Sigmoid colon (tissue), 7 donors: ENCODE data around the gene HERC4. TPM values are rescaled to one million over a fixed set of nuclear protein-coding genes. Genes with fewer than 3 reads are reported as not detected.

ENCODE experiments used
- DNase-seq: peaks from one replicate; pipeline ENCODE4 v3.0.0-alpha.2; 2019
- H3K27ac ChIP-seq, 4 donors: fragments of 200-600 bp; sonication (generic); one replicate each; pipeline ENCODE4 v1.5.1; 2016 to 2019; ENCODE audit warnings: mild to moderate bottlenecking in 1 of 4
- H3K27me3 ChIP-seq, 3 donors: fragments of 200-600 bp; sonication (generic); one replicate each; pipeline ENCODE4 v1.5.1; 2019; ENCODE audit warnings: mild to moderate bottlenecking in 1 of 3
- H3K36me3 ChIP-seq, 4 donors: fragments of 200-600 bp; sonication (generic); one replicate each; pipeline ENCODE4 v1.5.1; 2016 to 2019
- H3K4me1 ChIP-seq, 4 donors: fragments of 200-600 bp; sonication (generic); one replicate each; pipeline ENCODE4 v1.5.1; 2017 to 2019
- H3K4me3 ChIP-seq, 4 donors: fragments of 200-600 bp; sonication (generic); one replicate each; pipeline ENCODE4 v1.5.1; 2017 to 2019; ENCODE audit warnings: mild to moderate bottlenecking in 2 of 4, moderate library complexity in 1 of 4
- H3K9me3 ChIP-seq, 4 donors: fragments of 200-600 bp in 3 of 4; sonication (generic) in 3 of 4; one replicate each; pipeline versions ENCODE4 v1.5.1 to v1.6.1; 2013 to 2019
- CTCF ChIP-seq, 4 experiments: fragments of 450-650 bp in 3 of 4; fragments of 200-600 bp in 1 of 4; IDR thresholded peaks; one replicate each; pipeline ENCODE4 v1.5.1; 2016 to 2019; ENCODE audit warnings: antibody characterized with exemption in 4 of 4, mild to moderate bottlenecking in 3 of 4, moderate library complexity in 2 of 4
- EP300 ChIP-seq, 4 donors: sonication (generic); formaldehyde crosslinking; IDR thresholded peaks; one replicate each; pipeline ENCODE4 v1.6.1; 2017; ENCODE audit warnings: antibody characterized with exemption in 4 of 4
- POLR2A ChIP-seq, 2 donors: fragments of 450-650 bp; IDR thresholded peaks; one replicate each; pipeline ENCODE4 v1.6.1; 2016; ENCODE audit warnings: antibody characterized with exemption in 2 of 2, mild to moderate bottlenecking in 2 of 2, moderate library complexity in 2 of 2
- POLR2AphosphoS5 ChIP-seq, 4 donors: sonication (generic); formaldehyde crosslinking; IDR thresholded peaks; one replicate each; pipeline ENCODE4 v1.6.1; 2017; ENCODE audit warnings: antibody characterized with exemption in 4 of 4
- WGBS, 2 donors: extraction: QIAGEN DNeasy Blood & Tissue Kit; methylation state at CpG; one replicate each; pipeline ENCODE4 v1.1.7; 2013; 5-methylcytosine and 5-hydroxymethylcytosine counted together
- intact Hi-C: fragments of 100-400 bp; cut with DNase I; formaldehyde crosslinking; loops from one replicate; pipeline ENCODE4 v1.15.1; 2023
- polyA plus RNA-seq, 3 donors: library from polyadenylated mRNA; stranded (reverse); fragments of 200-250 nt; gene quantifications; one replicate each; pipeline ENCODE4 v1.2.3, GENCODE V29; 2013
- total RNA-seq, 4 donors: library from RNA; depleted of rRNA; stranded (reverse); fragments of >200 nt; gene quantifications; one replicate each; pipeline ENCODE4 v1.1.0, GENCODE V29; 2016
- donor health status: healthy with polysubstance abuse.
- donor health status: Bipolar disorder and iron deficiency.
- donor health status: healthy.

HERC4 gene
- total and polyA plus RNA-seq, 7 donors = 15.0 to 54.3 (median 49.2) TPM

GRCh38 chr10:68075550-68076004 lies 494 bp upstream of the HERC4 start:
- Histone ChIP-seq H3K9me3 (no peaks in the 10 kb centered on the region), H3K27me3 (no peaks in the 10 kb centered on the region), H3K4me1 (peaks cover 0 to 41% (median 32%) of the 10 kb centered on the region in 4 donors), H3K27ac (peak overlapping the region; percentile 94 to 100 (median 98)), H3K4me3 (peak overlapping the region in 3 of 4 donors; percentile 74 to 100 (median 75)), H3K36me3 (peaks cover 0 to 8% (median 0%) of the 10 kb centered on the region in 4 donors)
- DNase-seq = no peak
- WGBS, 2 donors = 31% methylated on average over 3 of the region's 3 CpGs
- intact Hi-C loops = loop anchor here (2.0 to 5.0 kb wide), 3 partner anchors 191 to 257 kb away; partner anchors contain the start of genes HNRNPH3, PBLD and SIRT1
- TF ChIP-seq POLR2AphosphoS5 (IDR thresholded peaks at IDR 0.05) = no peak
- TF ChIP-seq POLR2A (IDR thresholded peaks at IDR 0.05) = no peak
- TF ChIP-seq CTCF (IDR thresholded peaks at IDR 0.05) = no peak
- TF ChIP-seq EP300 (IDR thresholded peaks at IDR 0.05) = no peak

- Histone ChIP-seq H3K4me3 (peak overlapping the region; percentile 74 to 100 (median 81)), H3K4me1 (peaks cover 0 to 41% (median 32%) of the 10 kb centered on the region in 4 donors), H3K27ac (peak overlapping the region; percentile 94 to 100 (median 98)), H3K27me3 (no peaks in the 10 kb centered on the region), H3K36me3 (peaks cover 0 to 20% (median 0%) of the 10 kb centered on the region in 4 donors), H3K9me3 (no peaks in the 10 kb centered on the region)
- WGBS, 2 donors = 0 to 1% methylated on average over 27 of the region's 27 CpGs
- intact Hi-C loops = loop anchor here (2.0 kb wide), 2 partner anchors 189 to 259 kb away; partner anchors contain the start of genes HNRNPH3, PBLD and SIRT1
- no peak for DNase-seq
- TF ChIP-seq CTCF (IDR thresholded peaks at IDR 0.05) (no peak), EP300 (IDR thresholded peaks at IDR 0.05) (no peak), POLR2A (IDR thresholded peaks at IDR 0.05) (no peak), POLR2AphosphoS5 (IDR thresholded peaks at IDR 0.05) (no peak)
These were observed 880 bp downstream of the HERC4 start for GRCh38 chr10:68074031-68074774.

GRCh38 chr10:68073631-68074030 lies 1.5 kb downstream of the HERC4 start:
- DNase-seq = no peak
- Histone ChIP-seq H3K4me3 (peak overlapping the region; percentile 74 to 100 (median 81)), H3K9me3 (no peaks in the 10 kb centered on the region), H3K36me3 (peaks cover 0 to 20% (median 0%) of the 10 kb centered on the region in 4 donors), H3K27me3 (no peaks in the 10 kb centered on the region), H3K4me1 (peaks cover 0 to 41% (median 32%) of the 10 kb centered on the region in 4 donors), H3K27ac (peak overlapping the region; percentile 94 to 100 (median 98))
- intact Hi-C loops = loop anchor here (2.0 kb wide), 2 partner anchors 189 to 259 kb away; partner anchors contain the start of genes HNRNPH3, PBLD and SIRT1
- 2 to 15% methylated on average over 3 of the region's 3 CpGs for WGBS, 2 donors
- TF ChIP-seq POLR2AphosphoS5 (IDR thresholded peaks at IDR 0.05) = no peak
- TF ChIP-seq CTCF (IDR thresholded peaks at IDR 0.05) = no peak
- no peak for TF ChIP-seq POLR2A (IDR thresholded peaks at IDR 0.05)
- no peak for TF ChIP-seq EP300 (IDR thresholded peaks at IDR 0.05)

GRCh38 chr10:68067508-68067907 lies 7.6 kb downstream of the HERC4 start:
- TF ChIP-seq POLR2AphosphoS5 (IDR thresholded peaks at IDR 0.05) (no peak), POLR2A (IDR thresholded peaks at IDR 0.05) (no peak), EP300 (IDR thresholded peaks at IDR 0.05) (no peak), CTCF (IDR thresholded peaks at IDR 0.05) (no peak)
- WGBS, 2 donors = 64 to 79% methylated on average over 3 of the region's 3 CpGs
- intact Hi-C loops = no loop called here

More at GRCh38 chr10:68067508-68067907, 7.6 kb downstream of the HERC4 start:
- H3K4me1 ChIP-seq = peaks cover 0 to 37% (median 16%) of the 10 kb centered on the region in 4 donors
- DNase-seq = no peak
- H3K27me3 ChIP-seq = no peaks in the 10 kb centered on the region
- no peak overlapping the region for H3K27ac ChIP-seq
- no peak overlapping the region for H3K4me3 ChIP-seq
- H3K36me3 ChIP-seq = peaks cover 0 to 30% (median 0%) of the 10 kb centered on the region in 4 donors
- H3K9me3 ChIP-seq = no peaks in the 10 kb centered on the region
